HEK293 (cell line): ENCODE measurements around the gene UMOD.
"Not testable (repeated sequence)": the region's sequence is repeated elsewhere in the genome, so short reads cannot be mapped to it uniquely, and the experiment has no call there.

ENCODE experiments used
- CTCF ChIA-PET: fragments of 350-600 bp; formaldehyde crosslinking; extraction: SDS; loops from one replicate; lab custom pipeline; 2021; ENCODE audit warnings: antibody characterized with exemption; lab: Yijun Ruan, JAX
- POLR2A ChIA-PET: fragments of 300-600 bp; formaldehyde crosslinking; extraction: SDS; loops from one replicate; lab custom pipeline; 2020; ENCODE audit warnings: antibody characterized with exemption, inconsistent platforms; lab: Yijun Ruan, JAX
- H3K27ac ChIP-seq: fragments of 200-500 bp; sonication (Bioruptor generic); 2 replicates; pipeline ENCODE4 v1.5.1; 2014; ENCODE audit warnings: low read depth, low read length, control low read depth, inconsistent platforms; ENCODE audit errors: extremely low read depth
- H3K36me3 ChIP-seq, 2 experiments: fragments of 200-500 bp in 1 of 2; sonication (Bioruptor generic) in 1 of 2; 1 replicate in 1 of 2; 2 replicates in 1 of 2; pipeline ENCODE4 v1.5.1; 2014 to 2017; ENCODE audit warnings: inconsistent platforms in 2 of 2, low read length in 2 of 2; ENCODE audit not compliant: control insufficient read depth in 2 of 2, insufficient read depth in 1 of 2
- H3K4me1 ChIP-seq: fragments of 200-500 bp; sonication (Bioruptor generic); 2 replicates; pipeline ENCODE4 v1.5.1; 2014; ENCODE audit warnings: mild to moderate bottlenecking, low read length, inconsistent platforms; ENCODE audit not compliant: control insufficient read depth, insufficient read depth
- H3K4me3 ChIP-seq: 2 replicates; pipeline ENCODE4 v1.5.1; 2011; ENCODE audit warnings: low read depth, mild to moderate bottlenecking, control low read depth, low read length, moderate library complexity
- H3K9me3 ChIP-seq: fragments of 200-500 bp; sonication (Bioruptor generic); 2 replicates; pipeline ENCODE4 v1.5.1; 2014; ENCODE audit warnings: low read depth, low read length, inconsistent platforms; ENCODE audit not compliant: control insufficient read depth, insufficient read depth
- ELK4 ChIP-seq: IDR thresholded peaks from 2 replicates; pipeline ENCODE4 v1.6.1; 2011; ENCODE audit warnings: mild to moderate bottlenecking, low read depth, low read length, borderline replicate concordance
- GLIS1 ChIP-seq: fragments of 450-650 bp; formaldehyde crosslinking; IDR thresholded peaks from 2 replicates; pipeline ENCODE4 v1.5.1; 2016; ENCODE audit warnings: missing biosample characterization, missing genetic modification characterization
- KLF1 ChIP-seq: fragments of 450-650 bp; formaldehyde crosslinking; IDR thresholded peaks from 2 replicates; pipeline ENCODE4 v1.5.1; 2016; ENCODE audit warnings: missing biosample characterization, missing genetic modification characterization
- KLF16 ChIP-seq: fragments of 450-650 bp; formaldehyde crosslinking; IDR thresholded peaks from 2 replicates; pipeline ENCODE4 v1.5.1; 2017; ENCODE audit warnings: missing biosample characterization, missing genetic modification characterization
- OSR2 ChIP-seq: fragments of 450-650 bp; formaldehyde crosslinking; IDR thresholded peaks from 2 replicates; pipeline ENCODE4 v1.5.1; 2016; ENCODE audit warnings: missing biosample characterization, missing genetic modification characterization
- ZBTB7A ChIP-seq: fragments of 450-650 bp; formaldehyde crosslinking; IDR thresholded peaks from 2 replicates; pipeline ENCODE4 v1.5.1; 2016; ENCODE audit warnings: low read depth, missing biosample characterization, missing genetic modification characterization
- ZEB2 ChIP-seq: fragments of 450-650 bp; formaldehyde crosslinking; IDR thresholded peaks from 2 replicates; pipeline ENCODE4 v1.5.1; 2016; ENCODE audit warnings: missing biosample characterization, missing genetic modification characterization
- ZFP37 ChIP-seq: fragments of 450-650 bp; formaldehyde crosslinking; IDR thresholded peaks from 2 replicates; pipeline ENCODE4 v1.5.1; 2016; ENCODE audit warnings: missing biosample characterization, missing genetic modification characterization
- ZFP69B ChIP-seq: fragments of 450-650 bp; formaldehyde crosslinking; IDR thresholded peaks from 2 replicates; pipeline ENCODE4 v1.5.1; 2016; ENCODE audit warnings: missing biosample characterization, missing genetic modification characterization
- ZNF175 ChIP-seq: fragments of 450-650 bp; formaldehyde crosslinking; IDR thresholded peaks from 2 replicates; pipeline ENCODE4 v1.5.1; 2016; ENCODE audit warnings: missing biosample characterization, missing genetic modification characterization
- ZNF26 ChIP-seq: fragments of 450-650 bp; formaldehyde crosslinking; IDR thresholded peaks from 2 replicates; pipeline ENCODE4 v1.5.1; 2016; ENCODE audit warnings: missing biosample characterization, missing genetic modification characterization
- ZNF274 ChIP-seq, 2 experiments: fragments of 200-500 bp in 1 of 2; fragments of 450-650 bp in 1 of 2; sonication (Bioruptor generic) in 1 of 2; formaldehyde crosslinking in 1 of 2; IDR thresholded peaks; 2 replicates each; pipeline versions ENCODE4 v1.5.1 to v1.6.1; 2014 to 2016; ENCODE audit warnings: borderline replicate concordance in 1 of 2, inconsistent platforms in 1 of 2, low read length in 1 of 2, missing biosample characterization in 1 of 2, missing genetic modification characterization in 1 of 2
- ZNF404 ChIP-seq: fragments of 450-650 bp; formaldehyde crosslinking; IDR thresholded peaks from 2 replicates; pipeline ENCODE4 v1.5.1; 2017; ENCODE audit warnings: missing biosample characterization, missing genetic modification characterization
- ZNF549 ChIP-seq: fragments of 450-650 bp; IDR thresholded peaks from 2 replicates; pipeline ENCODE4 v1.5.1; 2018; ENCODE audit warnings: missing biosample characterization, missing genetic modification characterization, mild to moderate bottlenecking, inconsistent platforms, moderate library complexity
- ZNF600 ChIP-seq: fragments of 450-650 bp; formaldehyde crosslinking; IDR thresholded peaks from 2 replicates; pipeline ENCODE4 v1.5.1; 2016; ENCODE audit warnings: missing biosample characterization, missing genetic modification characterization
- ZNF610 ChIP-seq: fragments of 450-650 bp; formaldehyde crosslinking; IDR thresholded peaks from 2 replicates; pipeline ENCODE4 v1.5.1; 2016; ENCODE audit warnings: missing biosample characterization, missing genetic modification characterization, borderline replicate concordance
- ZNF624 ChIP-seq: fragments of 450-650 bp; formaldehyde crosslinking; IDR thresholded peaks from 2 replicates; pipeline ENCODE4 v1.5.1; 2017; ENCODE audit warnings: missing biosample characterization, missing genetic modification characterization
- ZNF785 ChIP-seq: fragments of 450-650 bp; formaldehyde crosslinking; IDR thresholded peaks from 2 replicates; pipeline ENCODE4 v1.5.1; 2016; ENCODE audit warnings: missing biosample characterization, missing genetic modification characterization
- TF ChIP-seq, protein P1 (sequence below): fragments of 450-650 bp; formaldehyde crosslinking; IDR thresholded peaks from 2 replicates; pipeline ENCODE4 v1.5.1; 2017; ENCODE audit warnings: missing biosample characterization, missing genetic modification characterization
- TF ChIP-seq, protein P2 (sequence below): fragments of 450-650 bp; formaldehyde crosslinking; IDR thresholded peaks from 2 replicates; pipeline ENCODE4 v1.5.1; 2016; ENCODE audit warnings: missing biosample characterization, missing genetic modification characterization, borderline replicate concordance
- TF ChIP-seq, protein P3 (sequence below): fragments of 450-650 bp; formaldehyde crosslinking; IDR thresholded peaks from 2 replicates; pipeline ENCODE4 v1.5.1; 2016; ENCODE audit warnings: missing biosample characterization, missing genetic modification characterization
- TF ChIP-seq, protein P4 (sequence below): fragments of 450-650 bp; formaldehyde crosslinking; IDR thresholded peaks from 2 replicates; pipeline ENCODE4 v1.5.1; 2017; ENCODE audit warnings: missing biosample characterization, missing genetic modification characterization

The UMOD gene

GRCh38 chr16:20321671-20322070, 30.8 kb downstream of the UMOD start:
- Histone ChIP-seq H3K36me3 (no peaks in the 10 kb centered on the region), H3K4me1 (no peaks in the 10 kb centered on the region), H3K27ac (no peak overlapping the region)
- POLR2A ChIA-PET = no interaction called here
- TF ChIP-seq ZNF404 (tag by site-specific recombination) (no peak), ZNF610 (tag by site-specific recombination) (no peak), ZNF549 (tag by site-specific recombination) (no peak), KLF16 (tag by site-specific recombination) (no peak), ZNF600 (tag by site-specific recombination) (no peak), ZFP69B (no peak), GLIS1 (tag by site-specific recombination) (no peak), KLF1 (tag by site-specific recombination) (no peak), OSR2 (tag by site-specific recombination) (no peak)
- TF ChIP-seq, all 188 proteins: peak for 0
- CTCF ChIA-PET = no interaction called here
- H3K9me3 ChIP-seq = no peaks in the 10 kb centered on the region
- no peak overlapping the region for H3K4me3 ChIP-seq

DNA sequence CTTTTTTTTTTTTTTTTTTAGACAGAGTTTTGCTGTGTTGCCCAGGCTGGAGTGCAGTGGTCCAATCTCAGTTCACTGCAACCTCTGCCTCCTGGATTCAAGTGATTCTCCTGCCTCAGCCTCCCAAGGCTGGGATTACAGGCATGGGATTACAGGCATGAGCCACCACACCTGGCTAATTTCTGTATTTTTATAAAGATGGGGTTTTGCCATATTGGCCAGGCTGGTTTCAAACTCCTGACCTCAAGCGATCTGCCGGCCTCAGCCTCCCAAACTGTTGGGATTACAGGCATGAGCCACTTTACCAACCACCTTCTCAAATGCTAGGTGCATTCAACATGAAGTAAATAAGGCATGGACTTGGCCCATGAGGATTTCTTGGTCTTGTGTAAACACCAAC, 31.5 kb downstream of the UMOD start:
- H3K27ac ChIP-seq, H3K36me3 ChIP-seq, H3K4me3 ChIP-seq, H3K9me3 ChIP-seq, POLR2A ChIA-PET, CTCF ChIA-PET, H3K4me1 ChIP-seq: not testable (repeated sequence)

GRCh38 chr16:20320592-20320991, 31.9 kb downstream of the UMOD start:
- ChIA-PET CTCF (no interaction called here), POLR2A (no interaction called here)
- no peaks in the 10 kb centered on the region for H3K9me3 ChIP-seq
- no peaks in the 10 kb centered on the region for H3K4me1 ChIP-seq
- no peak overlapping the region for H3K27ac ChIP-seq
- no peak overlapping the region for H3K4me3 ChIP-seq
- H3K36me3 ChIP-seq = no peaks in the 10 kb centered on the region
- no peak for TF ChIP-seq ZNF175 (tag by site-specific recombination)
- TF ChIP-seq ZBTB7A (tag by site-specific recombination) = no peak
- TF ChIP-seq, protein P1, sequence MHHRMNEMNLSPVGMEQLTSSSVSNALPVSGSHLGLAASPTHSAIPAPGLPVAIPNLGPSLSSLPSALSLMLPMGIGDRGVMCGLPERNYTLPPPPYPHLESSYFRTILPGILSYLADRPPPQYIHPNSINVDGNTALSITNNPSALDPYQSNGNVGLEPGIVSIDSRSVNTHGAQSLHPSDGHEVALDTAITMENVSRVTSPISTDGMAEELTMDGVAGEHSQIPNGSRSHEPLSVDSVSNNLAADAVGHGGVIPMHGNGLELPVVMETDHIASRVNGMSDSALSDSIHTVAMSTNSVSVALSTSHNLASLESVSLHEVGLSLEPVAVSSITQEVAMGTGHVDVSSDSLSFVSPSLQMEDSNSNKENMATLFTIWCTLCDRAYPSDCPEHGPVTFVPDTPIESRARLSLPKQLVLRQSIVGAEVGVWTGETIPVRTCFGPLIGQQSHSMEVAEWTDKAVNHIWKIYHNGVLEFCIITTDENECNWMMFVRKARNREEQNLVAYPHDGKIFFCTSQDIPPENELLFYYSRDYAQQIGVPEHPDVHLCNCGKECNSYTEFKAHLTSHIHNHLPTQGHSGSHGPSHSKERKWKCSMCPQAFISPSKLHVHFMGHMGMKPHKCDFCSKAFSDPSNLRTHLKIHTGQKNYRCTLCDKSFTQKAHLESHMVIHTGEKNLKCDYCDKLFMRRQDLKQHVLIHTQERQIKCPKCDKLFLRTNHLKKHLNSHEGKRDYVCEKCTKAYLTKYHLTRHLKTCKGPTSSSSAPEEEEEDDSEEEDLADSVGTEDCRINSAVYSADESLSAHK = no peak
- no peak for TF ChIP-seq ZNF26 (tag by site-specific recombination)
- TF ChIP-seq ZNF274 (IDR thresholded peaks at IDR 0.05; ENCODE audit: low read length) = no peak
- no peak for TF ChIP-seq ZNF274 (tag by site-specific recombination; IDR thresholded peaks at IDR 0.05; ENCODE audit: borderline replicate concordance)
- no peak for TF ChIP-seq ZFP37 (tag by site-specific recombination)
- TF ChIP-seq, protein P2, sequence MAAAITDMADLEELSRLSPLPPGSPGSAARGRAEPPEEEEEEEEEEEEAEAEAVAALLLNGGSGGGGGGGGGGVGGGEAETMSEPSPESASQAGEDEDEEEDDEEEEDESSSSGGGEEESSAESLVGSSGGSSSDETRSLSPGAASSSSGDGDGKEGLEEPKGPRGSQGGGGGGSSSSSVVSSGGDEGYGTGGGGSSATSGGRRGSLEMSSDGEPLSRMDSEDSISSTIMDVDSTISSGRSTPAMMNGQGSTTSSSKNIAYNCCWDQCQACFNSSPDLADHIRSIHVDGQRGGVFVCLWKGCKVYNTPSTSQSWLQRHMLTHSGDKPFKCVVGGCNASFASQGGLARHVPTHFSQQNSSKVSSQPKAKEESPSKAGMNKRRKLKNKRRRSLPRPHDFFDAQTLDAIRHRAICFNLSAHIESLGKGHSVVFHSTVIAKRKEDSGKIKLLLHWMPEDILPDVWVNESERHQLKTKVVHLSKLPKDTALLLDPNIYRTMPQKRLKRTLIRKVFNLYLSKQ (tag by site-specific recombination) = no peak
- TF ChIP-seq ELK4 = no peak
- no peak for TF ChIP-seq ZEB2 (tag by site-specific recombination)
- no peak for TF ChIP-seq ZNF624 (tag by site-specific recombination)
- TF ChIP-seq, protein P3, sequence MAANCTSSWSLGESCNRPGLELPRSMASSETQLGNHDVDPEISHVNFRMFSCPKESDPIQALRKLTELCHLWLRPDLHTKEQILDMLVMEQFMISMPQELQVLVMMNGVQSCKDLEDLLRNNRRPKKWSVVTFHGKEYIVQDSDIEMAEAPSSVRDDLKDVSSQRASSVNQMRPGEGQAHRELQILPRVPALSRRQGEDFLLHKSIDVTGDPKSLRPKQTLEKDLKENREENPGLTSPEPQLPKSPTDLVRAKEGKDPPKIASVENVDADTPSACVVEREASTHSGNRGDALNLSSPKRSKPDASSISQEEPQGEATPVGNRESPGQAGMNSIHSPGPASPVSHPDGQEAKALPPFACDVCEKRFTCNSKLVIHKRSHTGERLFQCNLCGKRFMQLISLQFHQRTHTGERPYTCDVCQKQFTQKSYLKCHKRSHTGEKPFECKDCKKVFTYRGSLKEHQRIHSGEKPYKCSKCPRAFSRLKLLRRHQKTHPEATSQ = no peak
- TF ChIP-seq ZNF785 (tag by site-specific recombination) = no peak
- TF ChIP-seq, protein P4, sequence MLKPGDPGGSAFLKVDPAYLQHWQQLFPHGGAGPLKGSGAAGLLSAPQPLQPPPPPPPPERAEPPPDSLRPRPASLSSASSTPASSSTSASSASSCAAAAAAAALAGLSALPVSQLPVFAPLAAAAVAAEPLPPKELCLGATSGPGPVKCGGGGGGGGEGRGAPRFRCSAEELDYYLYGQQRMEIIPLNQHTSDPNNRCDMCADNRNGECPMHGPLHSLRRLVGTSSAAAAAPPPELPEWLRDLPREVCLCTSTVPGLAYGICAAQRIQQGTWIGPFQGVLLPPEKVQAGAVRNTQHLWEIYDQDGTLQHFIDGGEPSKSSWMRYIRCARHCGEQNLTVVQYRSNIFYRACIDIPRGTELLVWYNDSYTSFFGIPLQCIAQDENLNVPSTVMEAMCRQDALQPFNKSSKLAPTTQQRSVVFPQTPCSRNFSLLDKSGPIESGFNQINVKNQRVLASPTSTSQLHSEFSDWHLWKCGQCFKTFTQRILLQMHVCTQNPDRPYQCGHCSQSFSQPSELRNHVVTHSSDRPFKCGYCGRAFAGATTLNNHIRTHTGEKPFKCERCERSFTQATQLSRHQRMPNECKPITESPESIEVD (tag by site-specific recombination) = no peak
